ENCODE measurements around the gene PERCC1.

GRCh38 chr16:1453316-1453715 is 22.4 kb downstream of the PERCC1 start:
- TF ChIP-seq CTCF (conservative IDR thresholded peaks at IDR 0.05; ENCODE audit: low read length) (no peak), EZH2phosphoT487 (IDR thresholded peaks at IDR 0.05; ENCODE audit: borderline replicate concordance, low read depth, low read length) (no peak)

Measured in OCI-LY7 (cell line).